AG10803 (cell line): Measurements from ENCODE around the gene PPP2R2C.

Experiments
- DNase-seq: peaks from one replicate; pipeline ENCODE4 v3.0.0; 2010; ENCODE audit warnings: low read depth
- H3K4me3 ChIP-seq: 2 replicates; pipeline ENCODE4 v1.5.1; 2011; ENCODE audit warnings: mild to moderate bottlenecking, low read length, control low read depth
- CTCF ChIP-seq: conservative IDR thresholded peaks from 2 replicates; pipeline ENCODE4 v1.5.1; 2011; ENCODE audit warnings: mild to moderate bottlenecking, low read length, control low read depth, inconsistent platforms

The PPP2R2C gene

DNA sequence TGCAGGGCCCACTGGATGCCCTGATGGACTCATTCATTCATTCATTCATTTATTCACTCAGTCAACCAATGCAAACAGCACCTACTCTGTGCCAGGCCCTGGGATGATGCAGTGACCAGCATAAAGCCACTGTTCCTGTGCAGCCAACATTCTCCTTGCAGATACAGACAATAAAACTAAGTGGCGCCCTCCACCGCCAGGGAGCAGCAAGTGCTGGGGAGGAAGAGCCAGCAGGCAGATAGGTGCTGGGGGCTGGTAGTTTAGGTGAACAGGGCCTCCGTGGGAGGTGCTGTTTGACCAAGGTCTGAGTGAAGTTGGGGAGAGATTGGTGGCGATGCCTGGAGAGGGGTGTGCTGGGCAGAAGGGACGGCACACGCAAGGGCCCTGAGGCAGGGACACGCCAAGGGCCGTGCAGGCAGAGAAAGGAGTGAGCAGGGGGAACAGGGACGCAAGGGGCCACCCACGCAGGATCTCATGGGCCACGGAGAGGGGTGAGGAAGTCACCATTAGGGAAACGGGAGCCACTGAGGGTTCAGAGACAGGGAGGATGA, 137.3 kb downstream of the PPP2R2C start:
- no peak for TF ChIP-seq CTCF
- no peak for DNase-seq

GRCh38 chr4:6334203-6334887, 138.1 kb downstream of the PPP2R2C start:
- no peak overlapping the region for H3K4me3 ChIP-seq
- TF ChIP-seq CTCF, result no peak
- DNase-seq, result no peak

More for the DNA sequence above, 137.3 kb downstream of the PPP2R2C start:
- H3K4me3 ChIP-seq, result no peak overlapping the region

GRCh38 chr4:6333301-6334202, 138.9 kb downstream of the PPP2R2C start:
- DNase-seq, result no peak
- H3K4me3 ChIP-seq, result no peak overlapping the region
- TF ChIP-seq CTCF, result peak; percentile 56

GRCh38 chr4:6332669-6333050, 139.8 kb downstream of the PPP2R2C start:
- TF ChIP-seq CTCF, result no peak
- H3K4me3 ChIP-seq, result no peak overlapping the region
- no peak for DNase-seq

DNA sequence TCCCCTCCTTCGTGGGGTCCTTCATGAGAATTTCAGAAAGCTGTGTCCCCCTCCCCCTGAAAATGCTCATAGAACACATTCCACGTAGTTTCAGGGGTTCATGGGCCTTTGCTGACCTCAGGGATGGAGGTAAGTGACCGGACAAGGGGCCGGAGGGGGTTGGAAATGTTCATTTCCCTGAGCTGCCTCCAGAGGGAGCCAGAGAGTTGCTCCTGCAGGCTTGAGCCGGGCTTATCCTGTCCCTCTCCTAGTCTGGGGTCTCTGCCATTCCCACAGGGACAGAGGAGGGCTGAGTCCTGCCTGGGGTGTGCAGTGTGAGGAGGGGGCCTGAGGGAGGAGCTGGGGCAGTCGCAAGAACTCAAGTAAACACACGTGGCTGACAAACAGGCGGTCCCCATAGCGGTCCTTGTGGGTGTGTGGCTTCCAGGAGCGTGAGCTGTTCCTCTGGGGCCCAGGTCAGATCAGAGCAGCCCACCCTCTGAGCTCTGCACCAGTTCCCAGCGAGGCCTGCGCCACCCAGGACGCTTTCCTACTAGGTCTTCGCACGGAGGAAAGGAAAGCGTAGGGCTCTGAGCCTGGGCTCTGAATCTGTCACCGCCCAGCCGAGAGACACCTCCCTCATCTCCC, 140.3 kb downstream of the PPP2R2C start:
- H3K4me3 ChIP-seq, result no peak overlapping the region
- peak; percentile 81 for TF ChIP-seq CTCF
- DNase-seq, result peak; percentile 11

DNA sequence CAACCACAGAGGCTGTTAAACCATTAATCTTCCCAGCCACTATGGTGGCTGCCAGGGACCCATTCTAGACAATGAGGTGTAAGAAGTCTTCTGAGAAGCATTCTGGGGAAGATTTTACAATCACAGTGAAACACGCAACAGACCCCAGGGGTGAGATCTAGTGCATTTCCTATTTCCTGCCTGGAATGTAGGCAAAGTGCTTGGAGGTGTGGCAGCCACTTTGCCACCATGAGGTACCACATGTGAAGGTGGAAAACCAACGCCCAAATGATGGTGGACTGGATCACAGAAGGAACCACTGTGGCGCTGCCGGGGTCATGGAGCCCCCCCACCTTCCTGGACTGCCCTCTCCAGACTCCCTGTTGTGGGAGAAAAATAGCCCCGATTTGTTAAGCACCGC, 140.9 kb downstream of the PPP2R2C start:
- TF ChIP-seq CTCF, result no peak
- DNase-seq, result no peak
- H3K4me3 ChIP-seq, result no peak overlapping the region
